Measurements from ENCODE around the gene CST2.

CST2 gene

GRCh38 chr20:23774081-23774480 lies 52.4 kb downstream of the CST2 start:
- Histone ChIP-seq H3K36me3 (ENCODE audit: control insufficient read depth, insufficient read depth, low read length) (no peaks in the 10 kb centered on the region), H3K79me2 (ENCODE audit: control insufficient read depth, insufficient read depth, low read length) (no peaks in the 10 kb centered on the region), H2BK120ac (ENCODE audit: low read depth, low read length) (no peak overlapping the region), H3K79me1 (ENCODE audit: low read length) (no peaks in the 10 kb centered on the region), H3K4me1 (ENCODE audit: control insufficient read depth, low read depth, low read length) (no peaks in the 10 kb centered on the region), H2AK5ac (ENCODE audit: low read length) (no peak overlapping the region), H3K27ac (ENCODE audit: low read depth, low read length) (no peak overlapping the region), H3K56ac (ENCODE audit: low read length) (no peak overlapping the region), H3K9ac (ENCODE audit: low read length) (no peak overlapping the region), H4K5ac (ENCODE audit: low read length) (no peak overlapping the region), H3K23ac (ENCODE audit: low read length) (no peak overlapping the region), H3K4me3 (ENCODE audit: low read length) (no peak overlapping the region), H2BK15ac (replicated peaks; ENCODE audit: low read depth) (no peak overlapping the region), H4K8ac (ENCODE audit: low read depth, low read length) (no peak overlapping the region), H3K4ac (ENCODE audit: low read depth, low read length) (no peak overlapping the region), H3K4me2 (ENCODE audit: low read length) (no peak overlapping the region), H3K27me3 (ENCODE audit: insufficient read depth, low read length, poor library complexity) (no peaks in the 10 kb centered on the region), H3K18ac (ENCODE audit: low read length) (no peak overlapping the region), H2BK5ac (ENCODE audit: low read length) (no peak overlapping the region)
- no peak for DNase-seq
- no CpG with 5 or more reads among the region's 7 CpGs for WGBS (ENCODE audit: extremely low coverage, insufficient coverage, low lambda C conversion rate)

Data from mesendoderm (in vitro differentiated cells).